Cerebellar nuclear complex (tissue), 1 donor: ENCODE results near the gene WWOX.

Experiments
- DNase-seq, 2 experiments: peaks; one replicate each; lab custom pipeline; 2025; lab: John Stamatoyannopoulos, UW

Gene WWOX

GRCh38 chr16:78535098-78535497 lies 435.6 kb downstream of the WWOX start:
- DNase-seq: no peak

GRCh38 chr16:78537511-78537910 lies 438.1 kb downstream of the WWOX start:
- no peak for DNase-seq

- no peak for DNase-seq
Observed at GRCh38 chr16:78538292-78538691, 438.8 kb downstream of the WWOX start.

GRCh38 chr16:78538919-78539318 lies 439.5 kb downstream of the WWOX start:
- no peak for DNase-seq

- DNase-seq: no peak
Observed at GRCh38 chr16:78542419-78542818, 443.0 kb downstream of the WWOX start.

- DNase-seq: no peak
Observed at GRCh38 chr16:78543023-78543422, 443.6 kb downstream of the WWOX start.

GRCh38 chr16:78549366-78549765 lies 449.9 kb downstream of the WWOX start:
- DNase-seq: no peak

- no peak for DNase-seq
Observed at GRCh38 chr16:78551487-78552085, 452.1 kb downstream of the WWOX start.

- DNase-seq: no peak
Observed at GRCh38 chr16:78552106-78552675, 452.7 kb downstream of the WWOX start.

GRCh38 chr16:78552716-78553115 lies 453.3 kb downstream of the WWOX start:
- no peak for DNase-seq

GRCh38 chr16:78553268-78554039 lies 454.0 kb downstream of the WWOX start:
- DNase-seq: no peak

GRCh38 chr16:78556421-78556820 lies 457.0 kb downstream of the WWOX start:
- no peak for DNase-seq

- DNase-seq: no peak
Observed at GRCh38 chr16:78560997-78561396, 461.5 kb downstream of the WWOX start.

GRCh38 chr16:78562111-78562510 lies 462.7 kb downstream of the WWOX start:
- DNase-seq: no peak

- DNase-seq: no peak
Observed at GRCh38 chr16:78562650-78563049, 463.2 kb downstream of the WWOX start.

GRCh38 chr16:78563905-78564304 lies 464.5 kb downstream of the WWOX start:
- no peak for DNase-seq

- DNase-seq: no peak
Observed at GRCh38 chr16:78566397-78567073, 467.1 kb downstream of the WWOX start.

- no peak for DNase-seq
Observed at GRCh38 chr16:78570399-78571141, 471.1 kb downstream of the WWOX start.

GRCh38 chr16:78571434-78571833 lies 472.0 kb downstream of the WWOX start:
- DNase-seq: no peak

- DNase-seq: no peak
Observed at GRCh38 chr16:78571898-78572358, 472.5 kb downstream of the WWOX start.

GRCh38 chr16:78574571-78574970 lies 475.1 kb downstream of the WWOX start:
- no peak for DNase-seq

- no peak for DNase-seq
Observed at GRCh38 chr16:78576941-78577340, 477.5 kb downstream of the WWOX start.
